ENCODE measurements around the gene ADK.
"Not testable (repeated sequence)": the region's sequence is repeated elsewhere in the genome, so short reads cannot be mapped to it uniquely, and the experiment has no call there.

The ADK gene

GRCh38 chr10:74145133-74145532 lies 5.9 kb upstream of the ADK start:
- no peaks in the 10 kb centered on the region for H3K9me3 ChIP-seq (ENCODE audit: insufficient read depth, low read depth, low read length)
- H3K4me1 ChIP-seq (ENCODE audit: insufficient read depth, low read length, poor library complexity, severe bottlenecking): peaks cover 24% of the 10 kb centered on the region
- H4K20me1 ChIP-seq (ENCODE audit: insufficient read depth, low read length, poor library complexity, severe bottlenecking): peaks cover 17% of the 10 kb centered on the region
- H3F3A ChIP-seq (ENCODE audit: low read depth): no peaks in the 10 kb centered on the region
- no peak for TF ChIP-seq EZH2phosphoT487 (IDR thresholded peaks at IDR 0.05; ENCODE audit: borderline replicate concordance)
- TF ChIP-seq, protein P1, sequence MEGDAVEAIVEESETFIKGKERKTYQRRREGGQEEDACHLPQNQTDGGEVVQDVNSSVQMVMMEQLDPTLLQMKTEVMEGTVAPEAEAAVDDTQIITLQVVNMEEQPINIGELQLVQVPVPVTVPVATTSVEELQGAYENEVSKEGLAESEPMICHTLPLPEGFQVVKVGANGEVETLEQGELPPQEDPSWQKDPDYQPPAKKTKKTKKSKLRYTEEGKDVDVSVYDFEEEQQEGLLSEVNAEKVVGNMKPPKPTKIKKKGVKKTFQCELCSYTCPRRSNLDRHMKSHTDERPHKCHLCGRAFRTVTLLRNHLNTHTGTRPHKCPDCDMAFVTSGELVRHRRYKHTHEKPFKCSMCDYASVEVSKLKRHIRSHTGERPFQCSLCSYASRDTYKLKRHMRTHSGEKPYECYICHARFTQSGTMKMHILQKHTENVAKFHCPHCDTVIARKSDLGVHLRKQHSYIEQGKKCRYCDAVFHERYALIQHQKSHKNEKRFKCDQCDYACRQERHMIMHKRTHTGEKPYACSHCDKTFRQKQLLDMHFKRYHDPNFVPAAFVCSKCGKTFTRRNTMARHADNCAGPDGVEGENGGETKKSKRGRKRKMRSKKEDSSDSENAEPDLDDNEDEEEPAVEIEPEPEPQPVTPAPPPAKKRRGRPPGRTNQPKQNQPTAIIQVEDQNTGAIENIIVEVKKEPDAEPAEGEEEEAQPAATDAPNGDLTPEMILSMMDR (conservative IDR thresholded peaks at IDR 0.05; ENCODE audit: low read length): no peak
- H3K9ac ChIP-seq (ENCODE audit: low read depth, low read length, poor library complexity, severe bottlenecking): no peak overlapping the region
- no peaks in the 10 kb centered on the region for H3K36me3 ChIP-seq (ENCODE audit: insufficient read depth, low read length)
- no peak overlapping the region for H2AFZ ChIP-seq (ENCODE audit: low read length)
- H3K4me2 ChIP-seq (ENCODE audit: low read depth, low read length, poor library complexity, severe bottlenecking): peak overlapping the region; percentile 35
- H3K4me3 ChIP-seq (ENCODE audit: low read length, poor library complexity, severe bottlenecking): no peak overlapping the region
- H3K9me2 ChIP-seq (replicated peaks; ENCODE audit: low read depth, low read length): no peaks in the 10 kb centered on the region
- no peaks in the 10 kb centered on the region for H3K27me3 ChIP-seq (ENCODE audit: insufficient read depth, low read length, poor library complexity, severe bottlenecking)
- H3K79me2 ChIP-seq (ENCODE audit: insufficient read depth, low read length): peaks cover 64% of the 10 kb centered on the region

- peak overlapping the region; percentile 35 for H3K4me2 ChIP-seq (ENCODE audit: low read depth, low read length, poor library complexity, severe bottlenecking)
- not testable (repeated sequence) for H3K9me3 ChIP-seq (ENCODE audit: insufficient read depth, low read depth, low read length); H3K9me2 ChIP-seq (replicated peaks; ENCODE audit: low read depth, low read length); H2AFZ ChIP-seq (ENCODE audit: low read length); H3K4me3 ChIP-seq (ENCODE audit: low read length, poor library complexity, severe bottlenecking); H3K27me3 ChIP-seq (ENCODE audit: insufficient read depth, low read length, poor library complexity, severe bottlenecking); H3K36me3 ChIP-seq (ENCODE audit: insufficient read depth, low read length); H3K9ac ChIP-seq (ENCODE audit: low read depth, low read length, poor library complexity, severe bottlenecking); H3F3A ChIP-seq (ENCODE audit: low read depth)
- peaks cover 20% of the 10 kb centered on the region for H4K20me1 ChIP-seq (ENCODE audit: insufficient read depth, low read length, poor library complexity, severe bottlenecking)
- peaks cover 69% of the 10 kb centered on the region for H3K79me2 ChIP-seq (ENCODE audit: insufficient read depth, low read length)
- H3K4me1 ChIP-seq (ENCODE audit: insufficient read depth, low read length, poor library complexity, severe bottlenecking): peaks cover 24% of the 10 kb centered on the region
Observed at GRCh38 chr10:74146980-74147379, 4.0 kb upstream of the ADK start.

DNA sequence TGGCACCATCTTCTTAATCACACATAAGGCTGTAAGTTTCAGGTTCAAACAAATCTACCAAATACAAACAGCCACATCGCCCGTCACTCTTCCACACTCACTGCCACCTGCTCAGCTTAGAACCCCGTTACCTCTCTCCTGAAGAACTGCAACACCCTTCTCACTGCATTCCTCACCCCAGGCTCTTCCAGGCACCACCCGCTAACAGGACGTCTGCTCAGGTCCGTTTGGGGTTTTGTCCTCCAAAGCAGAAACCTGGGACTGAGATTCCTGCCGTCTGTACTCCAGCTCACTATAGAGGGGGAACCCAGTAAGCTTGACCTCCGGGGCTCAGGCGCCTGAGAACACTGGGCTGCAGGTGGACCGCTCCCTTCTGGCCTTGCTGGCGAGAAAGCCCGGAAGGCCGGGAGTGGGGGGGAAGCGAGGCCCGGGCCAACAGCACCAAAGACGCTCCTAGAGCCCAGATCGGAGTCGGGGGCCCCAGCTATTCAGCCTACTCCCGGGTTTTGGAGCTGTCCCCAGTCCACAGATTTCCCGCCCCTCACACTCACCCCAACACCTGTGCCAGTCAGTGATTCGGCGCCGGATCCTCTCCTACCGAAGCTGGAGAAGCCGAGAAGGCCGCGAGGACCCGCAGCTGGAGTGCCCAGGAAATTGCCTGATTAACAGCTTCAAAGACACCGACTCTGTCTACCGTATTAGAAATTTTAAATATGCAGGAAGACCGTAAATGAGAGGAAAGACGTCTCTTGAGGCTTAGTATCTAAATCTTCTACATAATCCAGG lies 624 bp upstream of the ADK start, which contains the start of gene AP3M1:
Gene AP3M1, minus strand, starts transcription at position 625 of the 786 bp plus-strand sequence. CDS start 12,449 bp downstream, outside the sequence.
- Histone ChIP-seq H3K9ac (ENCODE audit: low read depth, low read length, poor library complexity, severe bottlenecking) (peak within 1 kb of the TSS; percentile 89), H3K79me2 (ENCODE audit: insufficient read depth, low read length) (peaks cover 76% of the 10 kb centered on the region), H3K4me1 (ENCODE audit: insufficient read depth, low read length, poor library complexity, severe bottlenecking) (peaks cover 37% of the 10 kb centered on the region), H4K20me1 (ENCODE audit: insufficient read depth, low read length, poor library complexity, severe bottlenecking) (peaks cover 20% of the 10 kb centered on the region), H3K9me3 (ENCODE audit: insufficient read depth, low read depth, low read length) (no peaks in the 10 kb centered on the region), H2AFZ (ENCODE audit: low read length) (peak within 1 kb of the TSS; percentile 87), H3K36me3 (ENCODE audit: insufficient read depth, low read length) (no peaks in the 10 kb centered on the region), H3K4me2 (ENCODE audit: low read depth, low read length, poor library complexity, severe bottlenecking) (peak within 1 kb of the TSS; percentile 98), H3K27me3 (ENCODE audit: insufficient read depth, low read length, poor library complexity, severe bottlenecking) (no peaks in the 10 kb centered on the region), H3K9me2 (replicated peaks; ENCODE audit: low read depth, low read length) (no peaks in the 10 kb centered on the region), H3K4me3 (ENCODE audit: low read length, poor library complexity, severe bottlenecking) (peak within 1 kb of the TSS; percentile 88), H3F3A (ENCODE audit: low read depth) (no peaks in the 10 kb centered on the region)
- TF ChIP-seq, protein P1 (conservative IDR thresholded peaks at IDR 0.05; ENCODE audit: low read length): no peak
- TF ChIP-seq EZH2phosphoT487 (IDR thresholded peaks at IDR 0.05; ENCODE audit: borderline replicate concordance): no peak

All from Loucy (cell line).